SW480 (cell line): ENCODE measurements around the gene TMEM37.

ENCODE experiments used
- DNase-seq: peaks from one replicate; pipeline ENCODE4 v3.0.0-alpha.2; 2016; ENCODE audit warnings: low spot score

TMEM37 gene

DNA sequence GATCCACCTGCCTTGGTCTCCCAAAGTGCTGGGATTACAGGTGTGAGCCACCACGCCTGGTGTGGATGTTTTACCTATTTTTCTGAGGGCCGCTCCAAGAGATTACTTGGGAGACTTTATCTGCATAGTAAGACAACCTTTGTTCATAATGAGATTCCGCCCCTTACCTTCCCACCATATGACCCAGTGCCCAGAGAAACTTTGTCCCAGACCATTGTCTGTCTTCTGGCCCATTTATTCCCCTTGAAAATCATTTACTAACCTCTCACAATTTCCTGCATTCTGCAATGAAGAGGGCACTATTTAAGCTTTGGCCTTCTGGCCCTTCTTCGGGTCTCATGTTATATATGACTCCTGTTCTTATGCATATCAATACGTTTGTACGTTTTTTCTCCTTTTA is 13.7 kb upstream of the TMEM37 start:
- no peak for DNase-seq

DNA sequence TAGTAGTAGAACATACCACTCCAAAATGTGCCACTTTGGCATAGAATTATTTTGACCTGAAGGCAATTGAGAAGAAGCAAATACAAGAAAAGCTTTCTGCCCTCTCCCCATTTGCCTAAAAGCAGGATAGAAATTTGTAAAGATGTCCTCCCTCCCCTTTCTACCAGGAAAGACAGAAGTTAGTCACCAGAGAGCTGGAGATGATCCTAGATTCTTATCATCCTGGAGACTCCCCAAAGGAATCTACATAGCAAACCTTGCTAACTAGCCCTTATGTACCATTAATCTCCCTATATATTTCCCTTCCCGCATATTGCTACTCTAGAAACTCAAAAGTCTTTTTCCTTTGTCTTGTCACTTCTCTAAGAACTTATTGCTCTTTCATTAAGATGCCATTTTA is 12.6 kb upstream of the TMEM37 start:
- DNase-seq: no peak

GRCh38 chr2:119419803-119420508 is 11.7 kb upstream of the TMEM37 start:
- no peak for DNase-seq

DNA sequence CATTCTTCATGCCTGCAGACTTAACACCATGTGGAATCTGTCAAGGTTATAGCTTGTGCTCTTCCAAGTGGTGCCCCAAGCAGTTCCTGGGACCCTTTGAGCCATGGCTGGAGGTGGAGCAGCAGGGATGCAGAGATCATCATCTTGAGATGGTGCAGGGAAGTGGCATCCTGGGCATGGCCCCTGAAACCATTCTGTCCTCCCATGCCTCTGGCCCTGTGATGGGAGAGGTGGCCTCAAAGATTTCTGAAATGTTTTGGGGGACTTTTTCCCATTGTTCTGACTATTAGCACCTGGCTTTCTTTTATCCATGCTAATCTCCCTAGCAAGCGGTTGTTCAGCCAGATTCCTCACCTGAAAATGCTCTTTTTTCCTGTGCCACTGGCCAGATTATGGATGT is 10.3 kb upstream of the TMEM37 start:
- DNase-seq: no peak

GRCh38 chr2:119421741-119422140 is 9.9 kb upstream of the TMEM37 start:
- no peak for DNase-seq

DNA sequence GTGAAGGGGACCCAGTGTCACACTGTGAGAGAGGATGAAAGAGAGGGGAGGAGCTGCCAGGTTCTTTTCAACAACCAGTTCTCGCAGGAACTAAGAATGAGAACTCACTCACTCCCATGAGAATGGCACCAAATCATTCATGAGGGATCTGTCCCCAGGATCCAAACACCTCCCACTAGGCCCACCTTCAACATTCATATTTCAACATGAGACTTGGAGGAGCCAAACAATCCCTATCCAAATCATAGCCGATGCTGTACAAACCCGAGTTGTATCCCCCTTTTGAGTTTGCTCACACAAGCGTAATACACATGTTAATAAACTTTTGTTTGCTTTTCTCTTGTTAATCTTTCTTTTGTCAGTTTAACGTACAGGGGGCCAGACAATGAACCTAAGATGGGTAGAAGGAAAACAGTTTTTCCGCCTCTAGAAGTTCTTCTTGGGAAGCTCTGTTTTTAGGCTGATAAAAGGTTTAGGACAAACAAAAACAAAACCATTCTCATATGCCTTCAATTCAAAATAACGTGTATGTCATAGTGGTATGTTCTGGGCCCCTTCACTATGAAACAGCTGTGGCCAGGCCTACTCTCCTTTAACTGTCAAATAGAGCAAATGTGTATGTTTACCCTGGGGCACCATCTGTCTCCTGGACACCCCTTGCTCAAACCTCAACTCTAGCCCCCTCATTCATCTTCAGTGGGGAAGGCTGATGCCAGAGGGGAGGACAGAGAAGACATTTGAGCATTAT is 9.1 kb upstream of the TMEM37 start:
- DNase-seq: no peak

DNA sequence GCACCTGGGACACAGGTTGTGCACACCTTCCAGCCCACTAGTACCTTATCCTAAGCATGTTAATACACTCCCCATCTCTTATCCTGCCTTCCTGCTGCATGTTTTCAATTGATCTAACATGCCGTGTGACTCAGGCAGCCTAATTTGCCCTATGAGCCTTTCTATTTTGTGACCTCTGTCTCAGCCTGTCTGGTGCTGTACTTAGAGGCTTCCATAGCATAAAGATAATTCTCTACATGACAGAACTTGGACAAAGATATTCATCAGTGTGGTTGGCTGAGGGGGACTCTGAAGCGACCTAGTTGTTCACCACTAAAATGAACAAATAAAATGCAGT is 8.6 kb upstream of the TMEM37 start:
- no peak for DNase-seq

DNA sequence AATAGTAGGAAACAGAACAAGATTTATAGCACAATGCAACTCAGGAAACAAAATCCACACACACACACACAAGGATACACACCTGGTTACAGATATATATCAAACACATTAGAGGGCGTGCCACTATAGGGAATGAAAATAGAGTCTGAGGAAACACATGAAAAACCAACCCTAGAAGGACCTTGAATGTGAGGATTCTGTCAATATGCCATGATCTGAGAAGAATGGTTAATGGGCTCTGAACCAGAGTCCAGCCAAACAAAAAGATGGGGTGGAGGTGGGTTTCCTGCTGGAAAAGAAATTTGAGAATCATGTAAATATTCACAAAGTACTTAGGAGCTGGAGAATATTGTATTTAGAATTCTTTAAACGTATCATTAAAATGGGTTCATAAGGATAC is 7.8 kb upstream of the TMEM37 start:
- DNase-seq: no peak

DNA sequence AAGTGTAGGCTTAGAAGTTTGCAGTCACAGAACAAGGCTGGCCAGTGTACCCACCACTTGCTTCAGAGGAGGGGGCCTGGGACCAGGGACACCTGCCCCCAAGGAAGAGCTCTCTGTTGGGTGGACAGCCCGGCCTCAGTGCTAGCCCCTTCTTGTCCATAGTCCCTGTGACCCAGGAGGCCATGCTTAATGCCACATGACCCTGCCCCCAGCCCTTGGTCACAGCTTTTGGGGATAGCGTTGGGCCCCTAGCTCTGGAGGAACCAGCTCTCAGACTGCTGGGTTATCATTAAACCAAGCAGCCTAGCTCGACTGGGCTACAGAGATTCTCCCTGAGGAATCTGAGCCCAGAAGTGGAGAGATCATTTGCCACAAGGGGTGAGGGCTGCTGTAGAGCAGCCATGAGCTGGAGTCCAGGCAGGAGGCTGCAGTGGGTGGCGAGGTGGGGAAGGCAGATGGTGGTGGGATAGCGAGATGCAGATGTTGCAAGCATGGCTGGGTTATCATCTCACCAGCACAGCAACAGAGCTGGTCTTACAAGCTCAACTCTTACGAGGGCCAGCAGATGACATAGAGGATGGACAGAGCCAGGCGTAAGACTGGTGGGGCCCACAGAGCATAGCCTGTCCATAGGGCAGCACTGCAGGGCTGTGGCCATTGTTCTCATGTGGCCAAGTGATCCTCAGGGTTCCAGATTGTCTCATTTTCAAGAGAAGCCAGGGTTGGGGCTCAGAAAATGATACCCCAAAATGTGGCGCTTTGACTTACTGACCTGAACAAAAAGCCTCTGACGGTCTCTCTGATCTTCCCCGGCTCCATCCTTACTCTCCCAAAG is 7.2 kb upstream of the TMEM37 start:
- DNase-seq: no peak

- no peak for DNase-seq
Measured at GRCh38 chr2:119425119-119425405, 6.6 kb upstream of the TMEM37 start.

DNA sequence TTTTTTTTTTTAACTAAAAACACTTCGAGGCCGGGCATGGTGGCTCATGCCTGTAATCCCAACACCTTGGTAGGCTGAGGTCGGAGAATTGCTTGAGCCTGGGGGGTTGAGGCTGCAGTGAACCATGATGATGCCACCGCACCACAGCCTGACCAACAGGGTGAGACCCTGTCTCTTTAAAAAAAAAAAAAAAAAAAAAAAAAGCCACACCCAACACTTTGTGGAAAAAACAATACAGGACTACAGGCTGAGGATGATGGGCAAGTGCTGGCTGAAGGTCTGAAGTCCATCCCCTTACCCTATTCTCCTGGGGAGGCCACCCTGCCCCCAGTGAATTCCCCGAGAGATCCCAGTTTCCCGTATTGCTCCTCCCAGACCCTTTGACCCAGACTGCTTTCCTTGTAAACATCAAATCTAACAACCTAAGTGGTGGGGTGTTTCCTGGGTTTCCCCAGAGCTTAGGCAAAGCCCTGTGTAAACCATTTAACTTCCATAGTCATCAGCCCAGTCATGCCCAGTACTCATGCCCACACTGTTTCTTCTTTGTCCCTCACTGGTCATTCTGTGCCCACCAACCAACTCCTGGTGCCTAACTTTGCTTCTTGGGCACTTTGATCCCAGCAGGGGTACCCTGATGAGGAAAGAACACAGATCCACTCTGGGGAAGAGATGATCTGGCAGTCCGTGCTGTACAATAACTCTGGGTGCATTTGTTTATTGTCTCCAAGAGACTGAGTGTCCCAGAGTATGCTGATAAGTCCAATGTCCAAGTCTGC is 5.8 kb upstream of the TMEM37 start:
- DNase-seq: no peak

- DNase-seq: no peak
Measured at GRCh38 chr2:119426396-119426675, 5.3 kb upstream of the TMEM37 start.

- no peak for DNase-seq
Measured at GRCh38 chr2:119426801-119427395, 4.8 kb upstream of the TMEM37 start.

GRCh38 chr2:119427756-119428155 is 3.9 kb upstream of the TMEM37 start:
- DNase-seq: no peak

DNA sequence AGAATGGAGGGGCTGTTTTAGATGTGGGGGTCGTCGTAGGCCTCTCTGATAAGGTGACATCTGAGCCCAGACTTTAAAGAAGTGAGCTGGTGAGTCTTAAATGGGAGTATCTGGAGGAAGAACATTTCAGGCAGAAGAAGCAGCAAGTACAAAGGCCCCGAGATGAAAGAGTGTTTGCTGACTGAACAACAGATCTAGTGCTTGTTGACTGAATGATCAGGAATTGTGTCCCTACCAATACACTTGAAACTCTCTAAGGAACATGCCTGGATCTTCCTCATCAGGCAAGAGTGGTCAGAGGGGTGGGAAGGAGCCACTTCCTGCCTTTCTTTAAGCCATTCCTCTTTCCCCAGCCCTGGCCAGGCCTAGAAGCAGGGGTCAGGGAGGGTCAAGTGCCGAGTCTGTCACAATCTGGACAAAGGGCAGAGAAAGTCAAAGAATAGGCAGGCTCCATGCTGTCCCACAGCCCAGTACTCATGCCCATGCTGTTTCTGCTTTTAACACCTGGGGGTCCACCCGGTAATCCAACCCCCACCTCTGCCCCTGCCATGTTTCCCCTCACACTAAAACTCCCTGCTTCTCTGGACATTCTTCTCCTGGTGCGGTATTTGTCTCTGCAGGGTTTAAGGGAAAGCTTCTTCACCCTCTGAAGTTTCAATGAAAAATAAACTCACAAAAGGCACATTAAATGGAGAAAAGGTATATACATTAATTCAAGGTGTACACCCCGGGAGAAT is 3.0 kb upstream of the TMEM37 start:
- no peak for DNase-seq

- no peak for DNase-seq
Measured at GRCh38 chr2:119429225-119429981, 2.3 kb upstream of the TMEM37 start.

DNA sequence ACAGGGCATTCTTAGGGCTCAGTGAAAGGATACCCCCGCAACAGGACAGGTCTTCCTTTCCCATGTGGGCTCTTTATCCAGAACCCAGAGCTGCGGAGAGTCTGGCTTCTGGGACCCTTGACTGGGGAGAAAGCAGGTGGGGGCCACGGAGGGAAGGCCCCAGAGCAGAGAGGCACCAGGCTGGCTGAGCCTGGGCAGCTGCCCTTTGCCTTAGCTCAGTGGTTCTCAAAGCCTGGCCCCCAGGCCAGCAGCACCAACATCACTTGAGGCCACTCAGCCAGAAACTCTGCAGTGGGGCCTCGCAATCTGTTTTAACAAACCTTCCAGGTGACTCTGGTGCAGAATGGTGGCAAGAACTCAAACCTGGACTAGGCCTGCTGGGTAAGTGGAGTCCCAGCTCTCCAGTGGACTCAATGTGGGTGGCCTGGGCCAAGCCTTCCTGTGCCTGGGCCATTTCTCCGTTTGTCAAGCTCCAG is 1.6 kb upstream of the TMEM37 start:
- no peak for DNase-seq

GRCh38 chr2:119431976-119432850 is 559 bp downstream of the TMEM37 start:
- DNase-seq: no peak

- DNase-seq: no peak
Measured at GRCh38 chr2:119432851-119433522, 1.3 kb downstream of the TMEM37 start.
